Inferior parietal cortex (tissue), 1 donor: ENCODE results near the gene SLC30A1.

Source experiments
- DNase-seq: peaks from one replicate; pipeline ENCODE4 v3.0.0-alpha.2; 2016; ENCODE audit errors: extremely low spot score

Gene SLC30A1

DNA sequence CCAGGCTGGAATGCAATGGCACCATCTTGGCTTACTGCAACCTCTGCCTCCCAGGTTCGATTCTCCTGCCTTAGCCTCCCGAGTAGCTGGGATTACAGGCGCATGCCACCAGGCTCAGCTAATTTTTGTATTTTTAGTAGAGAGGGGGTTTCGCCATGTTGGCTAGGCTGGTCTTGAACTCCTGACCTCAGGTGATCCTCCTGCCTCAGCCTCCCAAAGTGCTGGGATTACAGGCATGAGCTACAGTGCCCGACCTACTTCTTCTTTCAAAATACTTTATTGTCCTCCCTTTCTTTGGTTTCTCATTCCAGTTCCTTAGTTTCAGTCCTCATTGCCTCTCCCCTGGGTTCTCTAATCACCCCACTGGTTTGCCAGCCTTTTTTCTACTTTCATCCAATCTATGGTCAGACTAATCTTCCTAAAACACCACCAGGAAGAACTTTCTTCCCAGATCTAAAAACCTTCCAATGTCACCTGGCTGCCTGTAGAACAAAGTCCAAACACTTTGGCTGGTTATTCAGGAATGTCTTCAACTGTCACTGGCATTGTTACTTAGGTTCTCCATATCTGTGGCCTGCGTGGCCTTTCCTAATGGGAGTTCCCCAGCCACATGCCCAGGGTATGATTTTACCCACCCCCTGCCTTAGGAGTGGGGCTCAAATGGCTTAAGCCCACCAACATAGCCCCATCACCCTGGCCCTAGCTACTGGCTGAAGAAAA lies 29.0 kb upstream of the SLC30A1 start:
- no peak for DNase-seq

DNA sequence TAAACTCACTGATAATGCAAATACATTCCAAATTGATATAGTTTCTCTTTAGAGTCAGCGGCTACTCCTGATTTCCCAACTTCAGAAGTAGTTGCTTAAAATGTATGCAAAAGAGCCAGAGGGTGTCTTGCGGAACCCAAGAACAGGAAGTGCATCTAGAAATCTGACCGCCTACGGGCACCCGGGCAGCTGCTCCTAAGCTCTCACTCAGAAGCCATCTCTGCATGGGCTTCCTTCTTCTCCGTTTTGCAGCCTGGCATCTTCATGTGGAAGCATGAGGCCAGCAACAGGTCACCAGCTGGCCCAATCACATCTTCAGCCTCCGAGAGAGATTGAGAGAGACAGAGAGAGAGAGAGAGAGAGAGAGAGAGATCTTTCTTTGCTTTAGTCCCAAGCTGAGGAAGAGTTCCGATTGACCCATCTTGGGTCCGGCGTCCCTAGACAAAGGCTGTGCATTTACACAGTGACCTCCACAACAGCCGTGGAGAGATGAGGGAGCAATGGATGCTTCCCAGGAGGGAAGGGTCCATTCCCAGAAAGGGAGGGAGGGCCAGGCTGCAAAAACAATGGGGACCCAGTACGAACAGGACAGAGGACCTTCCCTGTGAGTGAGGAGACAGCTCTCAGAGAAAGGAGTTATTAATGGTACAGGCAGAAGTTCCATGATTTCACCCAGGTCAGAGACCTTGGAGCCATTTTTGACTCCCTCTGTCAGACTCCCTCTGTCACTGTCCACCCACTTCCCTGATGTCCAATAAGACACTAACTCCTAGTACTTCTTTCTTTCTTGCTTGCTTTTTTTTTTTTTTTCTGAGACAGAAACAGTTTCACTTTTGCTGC lies 28.2 kb upstream of the SLC30A1 start:
- no peak for DNase-seq

DNA sequence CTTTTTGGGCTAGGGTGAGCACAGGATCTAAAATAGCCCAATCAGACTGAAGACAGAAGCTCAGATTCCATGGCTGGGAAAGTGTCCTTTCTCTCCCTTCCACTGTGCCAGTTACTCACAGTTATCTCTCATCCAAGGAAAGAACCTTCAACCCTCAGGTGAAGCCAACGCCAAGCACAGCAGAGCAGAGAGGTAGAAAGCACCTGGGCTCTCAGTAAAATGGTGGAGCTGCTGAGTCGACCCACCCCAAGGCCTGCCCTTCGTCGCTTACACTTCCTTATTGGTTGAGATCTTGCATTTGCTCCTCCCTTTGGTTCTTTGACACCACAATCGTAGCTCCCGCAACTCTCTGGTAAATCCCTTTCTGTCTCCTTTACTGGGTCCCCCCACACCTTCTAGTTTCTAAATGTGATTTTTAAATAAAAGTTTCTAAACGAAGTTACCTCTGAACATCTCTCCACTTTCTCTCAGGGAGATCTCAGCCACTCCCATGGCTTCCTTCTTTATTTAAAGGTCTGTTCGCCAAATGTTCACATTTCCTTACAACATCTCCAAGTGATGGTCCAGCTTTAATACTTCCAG lies 27.5 kb upstream of the SLC30A1 start:
- no peak for DNase-seq

DNA sequence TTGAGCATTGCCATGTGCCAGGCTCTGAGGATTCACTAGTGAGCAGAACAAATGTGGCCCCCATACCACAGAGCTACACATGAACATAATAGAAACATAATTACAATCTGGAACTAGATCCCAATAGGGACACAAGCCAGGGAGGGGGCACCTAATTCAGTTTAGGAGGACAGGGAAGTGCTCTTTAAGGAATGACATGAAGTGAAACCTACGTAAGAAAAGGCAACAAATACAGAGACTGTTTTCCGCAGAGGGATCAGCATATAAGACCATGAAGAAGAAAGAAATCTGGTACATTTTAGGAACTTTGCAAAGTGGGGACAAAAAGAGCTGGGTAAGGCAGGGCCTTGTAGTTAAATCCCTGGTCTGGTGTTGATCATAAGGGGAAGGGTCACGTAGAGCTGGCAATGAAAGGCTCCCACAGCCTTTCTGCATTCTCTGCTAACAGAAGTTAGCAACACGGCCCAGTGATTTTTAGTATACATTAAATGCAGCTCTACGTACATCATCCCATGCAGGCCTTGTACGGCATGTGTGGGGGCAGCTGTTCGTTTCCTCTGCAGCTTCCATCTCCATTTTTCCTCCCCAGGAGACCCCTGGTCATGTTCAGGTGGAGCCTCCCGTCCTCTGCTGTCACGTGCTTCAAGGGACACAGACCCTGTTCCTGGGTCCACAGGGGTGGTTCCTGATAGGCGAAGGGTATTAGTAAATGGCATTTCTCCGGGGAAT lies 26.8 kb upstream of the SLC30A1 start:
- no peak for DNase-seq

DNA sequence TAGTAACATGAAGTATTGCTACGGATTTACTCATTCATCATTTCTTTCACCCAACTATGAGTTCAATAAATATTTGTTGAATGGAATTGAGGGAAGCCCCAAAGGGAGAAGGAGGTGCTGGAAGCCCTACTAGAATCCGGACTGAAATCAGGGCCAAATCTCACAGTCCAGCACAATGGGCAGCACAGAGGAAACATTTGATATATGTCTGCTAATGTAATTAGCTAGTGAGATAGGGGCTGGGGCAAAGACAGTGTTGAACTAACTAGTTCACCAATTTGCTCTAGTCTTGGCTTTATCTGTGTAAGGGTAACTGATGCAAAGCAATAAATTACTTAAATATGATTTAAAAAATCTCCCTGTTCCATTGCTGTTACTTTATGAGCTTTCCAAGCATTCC lies 26.1 kb upstream of the SLC30A1 start:
- DNase-seq = no peak

DNA sequence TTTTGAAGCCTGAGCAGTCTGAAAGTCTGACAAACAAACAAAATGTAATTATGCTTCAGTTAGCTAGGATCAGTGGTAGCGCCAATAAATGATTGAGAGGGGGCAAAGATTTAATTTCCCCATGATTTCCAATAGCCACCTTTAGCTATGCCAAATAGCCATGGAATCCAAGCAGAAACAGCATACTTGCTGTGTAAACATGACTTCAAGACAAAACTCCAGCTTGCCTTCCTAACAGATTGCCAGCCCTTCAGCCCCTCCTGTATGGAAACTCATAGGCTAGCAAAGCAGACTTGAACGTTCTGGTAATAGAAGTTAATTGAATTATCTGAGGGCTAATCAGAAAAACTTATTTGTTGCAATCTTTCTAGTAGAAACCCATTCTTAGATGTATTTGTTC lies 25.6 kb upstream of the SLC30A1 start:
- no peak for DNase-seq

DNA sequence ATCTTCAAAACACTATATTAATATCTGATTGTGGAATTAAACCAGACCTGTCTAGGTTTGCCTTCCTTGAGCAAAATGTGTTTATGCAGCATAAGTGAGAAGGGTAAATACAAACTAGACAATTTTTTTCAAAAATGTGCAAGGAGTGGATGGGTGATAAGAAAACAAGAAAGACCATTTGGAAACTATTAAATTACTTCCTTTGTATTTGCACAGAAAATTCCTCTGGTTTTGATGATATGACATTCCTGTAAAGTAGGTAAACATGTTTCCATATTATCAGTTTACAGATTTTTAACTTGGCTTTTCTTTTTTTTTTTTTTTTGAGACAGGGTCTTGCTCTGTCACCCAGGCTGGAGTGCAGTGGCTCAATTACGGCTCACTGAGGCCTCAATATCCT lies 24.8 kb upstream of the SLC30A1 start:
- DNase-seq = no peak

DNA sequence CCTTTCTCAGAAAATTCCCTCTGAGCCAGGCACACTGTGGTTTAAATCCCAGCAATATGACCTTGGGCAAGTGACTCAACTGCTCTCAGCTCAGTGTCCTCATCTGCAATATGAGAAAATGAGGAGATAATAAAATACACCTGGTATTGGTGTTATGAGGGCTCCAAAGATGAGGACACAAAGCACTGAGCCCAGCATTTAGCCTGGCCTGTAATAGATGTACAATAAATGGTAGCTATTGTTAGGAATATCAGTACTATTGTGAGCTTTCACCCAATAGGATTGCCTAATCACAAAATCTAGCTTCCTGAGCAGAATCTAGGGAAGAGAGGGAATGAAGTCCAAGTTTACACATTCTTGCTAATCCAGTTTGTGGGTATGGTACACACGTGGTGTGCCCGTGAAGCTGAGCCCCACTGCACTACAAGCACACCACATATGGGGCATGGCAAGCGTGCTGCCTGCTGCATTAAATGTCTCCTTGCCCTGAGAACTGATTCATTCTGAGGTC lies 24.3 kb upstream of the SLC30A1 start:
- no peak for DNase-seq

DNA sequence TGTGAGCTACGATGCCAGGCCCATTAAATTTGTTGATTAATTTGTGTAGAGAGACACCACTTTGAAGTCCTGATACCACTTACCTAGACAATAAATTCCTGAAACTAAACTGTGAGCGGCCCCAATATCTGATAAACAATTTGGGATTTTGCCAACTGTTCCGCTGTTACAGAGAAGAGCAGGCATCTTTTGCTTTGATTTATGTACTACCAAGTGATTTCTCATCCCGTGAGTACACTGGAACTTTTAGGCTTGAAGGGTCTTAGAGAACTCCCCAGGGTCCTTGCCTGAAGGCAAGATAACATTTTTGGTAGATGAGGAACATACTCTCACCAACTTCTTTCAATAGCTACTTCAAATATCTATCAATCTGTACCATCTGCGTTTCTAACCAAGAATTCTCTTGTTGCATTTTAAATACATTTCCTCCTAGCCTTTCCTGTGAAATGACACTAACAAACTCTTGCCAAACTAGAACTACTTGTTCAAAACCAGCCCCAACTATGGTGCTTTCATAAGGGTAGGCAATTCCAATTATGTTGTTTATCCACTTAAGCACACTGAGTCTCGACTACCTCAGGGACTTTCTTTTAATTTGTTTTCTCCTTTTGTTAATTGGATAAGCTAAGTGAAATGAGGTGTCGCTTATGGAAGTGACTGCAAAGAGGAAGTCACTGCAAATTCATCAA lies 23.2 kb upstream of the SLC30A1 start:
- no peak for DNase-seq

DNA sequence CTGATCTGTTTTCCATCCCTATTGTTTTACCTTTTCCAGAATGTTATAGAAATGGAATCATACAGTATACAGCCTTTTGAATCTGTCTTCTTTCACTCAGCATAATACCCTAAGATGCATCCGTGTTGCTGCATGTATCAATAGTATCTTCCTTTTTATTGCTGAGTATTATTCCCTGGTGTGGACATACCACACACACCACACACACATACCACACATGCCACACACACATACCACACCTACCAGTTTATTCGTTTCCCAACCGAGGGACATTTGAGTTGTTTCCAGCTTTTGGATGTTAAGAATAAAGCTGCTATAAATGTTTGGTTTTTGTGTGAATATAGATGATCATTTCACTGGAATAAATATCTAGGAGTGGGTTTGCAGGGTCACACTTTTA lies 22.2 kb upstream of the SLC30A1 start:
- no peak for DNase-seq

DNA sequence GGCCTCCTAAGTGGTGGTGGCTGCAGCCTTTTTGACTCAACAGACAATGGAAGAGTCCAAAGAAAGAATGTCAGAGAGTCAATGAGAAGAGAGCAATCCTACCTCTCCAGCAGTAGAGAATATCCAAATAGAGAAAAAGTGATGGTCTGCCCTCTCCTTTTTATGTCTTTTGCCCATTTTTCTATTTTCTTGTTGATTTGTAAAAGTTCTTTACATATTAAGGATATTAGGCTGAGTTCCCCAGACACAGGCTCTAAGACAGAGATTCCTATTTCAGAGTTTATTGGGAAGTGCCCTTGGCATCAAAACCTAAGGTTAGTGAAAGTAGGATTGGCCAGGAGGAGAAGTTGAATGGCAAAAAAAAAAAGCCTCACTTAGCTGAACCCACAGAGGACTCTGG lies 20.3 kb upstream of the SLC30A1 start:
- DNase-seq = no peak

DNA sequence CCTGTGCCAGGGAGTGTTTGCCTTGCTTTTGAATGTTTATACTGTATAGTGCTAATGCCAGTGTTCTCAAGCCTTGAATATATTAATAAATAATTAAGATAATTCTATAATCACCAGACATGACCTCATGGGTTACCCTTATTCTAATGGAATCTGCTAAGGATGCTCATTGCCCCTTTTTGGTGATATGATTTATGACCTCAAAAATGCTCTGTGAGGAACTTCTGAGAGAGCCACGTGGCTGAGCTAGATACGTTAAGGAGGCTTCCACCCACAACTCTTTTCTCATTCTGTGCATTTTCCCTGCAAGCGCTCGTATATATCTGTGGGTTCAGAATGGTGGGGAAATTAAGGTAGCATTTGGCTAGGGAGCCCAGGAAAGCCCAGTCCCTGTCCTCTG lies 19.6 kb upstream of the SLC30A1 start:
- DNase-seq = no peak

DNA sequence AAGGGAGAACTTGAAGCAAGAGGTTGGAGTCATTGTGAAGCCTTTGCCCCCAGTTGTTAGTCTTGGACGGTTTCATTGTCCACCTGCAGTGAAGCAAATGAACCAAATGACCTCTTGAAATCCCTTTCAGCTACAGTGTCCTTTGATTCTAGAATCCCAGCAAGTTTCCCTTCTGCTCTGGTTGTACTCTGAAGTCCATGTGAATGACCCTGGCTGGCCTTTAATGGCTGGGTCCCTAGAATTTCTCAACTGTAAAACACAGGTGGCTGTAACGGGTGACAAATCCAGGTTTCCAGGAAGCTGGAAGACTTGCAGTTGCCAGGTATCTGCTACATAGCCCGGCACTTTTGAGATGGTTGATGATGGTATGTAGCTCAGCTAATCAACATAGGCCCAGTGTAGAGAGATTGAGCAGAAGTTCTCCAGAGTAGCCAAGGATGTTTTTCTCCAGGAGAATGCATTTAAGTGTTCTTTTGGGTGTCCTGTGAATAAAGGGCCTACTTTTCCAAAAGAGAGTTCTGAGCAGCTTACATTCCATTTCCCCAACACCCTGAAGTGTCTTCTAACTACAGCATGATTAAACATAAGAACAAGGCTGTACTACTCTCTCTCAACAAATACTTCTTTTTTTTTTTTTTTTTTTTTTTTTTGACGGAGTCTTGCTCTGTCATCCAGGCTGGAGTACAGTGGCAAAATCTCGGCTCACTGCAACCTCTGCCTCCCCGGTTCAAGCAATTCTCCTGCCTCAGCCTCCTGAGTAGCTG lies 17.6 kb upstream of the SLC30A1 start:
- no peak for DNase-seq

DNA sequence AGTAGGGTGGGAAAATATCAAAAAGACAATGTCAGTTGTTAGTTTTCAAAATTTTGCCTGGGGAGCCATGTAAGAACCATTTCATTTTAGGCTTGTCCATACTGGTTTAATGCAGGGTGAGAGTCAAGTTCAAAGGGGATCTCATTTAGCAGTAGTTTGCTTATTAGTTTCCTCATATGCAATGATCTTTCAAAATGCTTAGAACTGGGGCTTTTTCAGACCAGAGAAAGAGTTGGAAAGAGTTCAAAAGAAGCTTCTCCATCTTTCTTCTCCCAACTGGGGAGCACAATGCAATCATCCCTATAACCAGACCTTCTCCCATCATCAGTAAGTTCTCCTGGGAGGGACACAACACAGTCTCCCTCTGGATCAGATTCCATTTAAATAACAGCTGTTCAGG lies 16.5 kb upstream of the SLC30A1 start:
- DNase-seq = no peak

DNA sequence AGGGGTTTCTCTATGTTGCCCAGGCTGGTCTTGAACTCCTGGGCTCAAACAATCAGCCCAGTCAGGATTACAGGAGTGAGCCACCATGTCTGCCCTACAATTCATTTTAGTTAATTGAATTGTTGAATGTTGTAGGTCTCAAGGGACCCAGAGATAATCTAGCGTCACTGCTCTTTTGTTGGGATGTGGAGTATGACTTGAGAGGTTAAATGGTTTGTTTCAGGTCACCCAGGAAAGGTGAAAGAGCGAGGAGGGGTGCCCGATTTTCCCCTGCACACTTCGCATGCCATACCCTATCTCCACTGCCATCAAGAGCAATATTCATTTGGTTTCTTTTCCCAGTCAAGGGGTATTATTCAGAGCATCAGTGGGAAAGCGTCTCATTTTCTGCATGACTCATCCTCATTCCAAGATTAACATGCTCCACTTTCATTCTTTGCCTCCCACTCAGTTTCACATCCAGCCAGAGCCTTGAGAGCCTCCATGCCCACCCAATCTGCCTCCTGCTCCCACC lies 13.1 kb upstream of the SLC30A1 start:
- no peak for DNase-seq

DNA sequence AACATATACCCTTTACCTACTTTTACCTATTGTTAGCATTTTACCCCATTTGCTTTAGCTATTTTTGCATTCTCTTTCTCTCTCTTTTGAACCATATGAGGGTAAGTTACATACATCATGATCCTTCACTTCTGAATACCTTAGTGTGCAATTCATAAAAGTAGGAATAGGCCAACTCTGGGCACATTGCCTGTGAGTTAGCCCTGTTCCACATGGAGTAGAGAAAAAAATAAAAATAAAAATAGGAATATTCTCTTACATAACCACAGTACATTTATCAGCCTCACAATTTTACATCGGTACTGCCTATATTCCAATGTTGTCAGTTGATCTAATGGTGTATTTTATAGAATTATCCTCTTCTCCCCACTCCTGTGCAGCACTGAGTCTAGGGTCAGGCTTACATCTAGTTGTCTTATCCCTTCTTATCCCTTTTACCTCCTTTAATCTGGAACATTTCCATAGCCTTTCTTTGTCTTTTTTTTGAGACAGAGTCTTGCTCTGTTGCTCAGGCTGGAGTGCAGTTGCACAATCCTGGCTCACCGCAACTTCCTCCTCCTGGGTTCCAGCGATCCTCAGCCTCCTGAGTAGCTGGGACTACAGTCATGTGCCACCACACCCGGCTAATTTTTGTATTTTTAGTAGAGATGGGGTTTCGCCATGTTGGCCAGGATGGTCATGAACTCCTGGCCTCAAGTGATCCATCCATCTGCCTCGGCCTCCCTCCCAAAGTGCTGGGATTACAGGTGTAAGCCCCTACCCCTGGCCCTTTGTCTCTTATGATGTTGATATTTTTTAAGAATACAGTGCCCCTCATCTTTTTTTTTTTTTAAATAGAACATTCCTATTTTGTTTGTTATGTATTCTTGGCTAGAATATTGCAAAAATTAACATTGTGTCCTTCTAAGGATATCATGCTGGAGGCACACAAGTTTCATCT lies 11.1 kb upstream of the SLC30A1 start:
- no peak for DNase-seq

DNA sequence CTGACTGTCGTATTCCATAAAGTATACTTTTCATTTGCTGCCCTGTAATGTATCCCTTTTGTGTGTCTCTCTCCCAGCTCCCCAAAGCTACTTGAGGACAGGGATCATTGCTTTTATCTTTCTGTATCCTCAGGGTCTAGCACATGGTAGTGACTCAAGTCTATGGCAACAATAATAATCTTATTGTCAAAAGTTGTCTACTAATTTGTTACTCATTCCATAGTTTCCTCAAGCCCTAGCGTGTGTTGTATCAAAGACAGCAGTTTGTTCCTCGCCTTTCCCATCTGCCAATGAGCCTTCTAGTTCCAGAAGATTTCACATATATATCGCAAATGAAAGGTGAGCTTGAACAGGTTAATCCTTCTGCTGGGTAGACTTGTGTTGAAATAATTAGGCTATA lies 9.8 kb upstream of the SLC30A1 start:
- no peak for DNase-seq

DNA sequence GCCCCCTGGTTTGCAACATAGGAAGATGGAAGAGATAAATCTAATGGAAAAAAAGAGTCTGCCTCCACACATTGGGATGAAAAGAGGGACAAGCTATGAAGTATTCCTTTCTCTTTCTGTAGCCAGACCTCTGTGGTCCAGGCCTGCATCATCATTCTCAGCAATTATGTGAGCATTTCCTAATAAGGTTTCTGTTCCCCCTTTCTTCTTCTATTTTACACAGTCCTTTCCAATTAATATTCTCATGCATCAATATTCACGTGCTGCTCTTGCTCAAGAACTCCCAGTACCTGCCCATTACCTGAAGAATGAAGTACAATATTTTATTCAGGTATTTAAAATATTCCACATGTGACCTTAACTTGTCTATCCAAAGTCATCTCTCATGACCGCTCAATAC lies 8.2 kb upstream of the SLC30A1 start:
- DNase-seq = no peak

DNA sequence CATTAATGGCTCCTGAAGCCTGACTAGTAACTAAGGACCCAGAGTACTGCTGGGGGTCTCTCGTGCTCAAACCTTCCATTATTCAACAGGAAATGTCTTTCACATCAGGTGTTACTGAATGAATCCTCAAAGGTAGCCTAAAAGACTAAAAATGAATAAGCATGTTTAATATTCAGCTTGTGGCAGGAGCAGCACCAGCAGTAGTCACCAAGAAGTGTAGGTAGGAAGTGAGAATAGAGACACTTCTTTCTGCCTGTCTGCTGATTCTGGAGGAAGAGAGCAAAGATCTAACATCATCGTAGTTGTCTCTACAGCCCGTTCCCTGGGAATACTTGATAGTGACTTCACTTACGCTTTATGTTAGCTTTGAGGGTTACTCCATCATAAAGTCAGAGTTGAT lies 7.6 kb upstream of the SLC30A1 start:
- no peak for DNase-seq
